Tibial nerve (tissue), 4 donors: Measurements from ENCODE around the gene ABHD11. TPM values are rescaled to one million over a fixed set of nuclear protein-coding genes. Genes with fewer than 3 reads are reported as not detected.
"Not testable (repeated sequence)": the region's sequence is repeated elsewhere in the genome, so short reads cannot be mapped to it uniquely, and the experiment has no call there.

ENCODE experiments used
- DNase-seq, 2 donors: peaks; one replicate each; pipeline ENCODE4 v3.0.0-alpha.2; 2019; ENCODE audit warnings: low spot score in 2 of 2
- H3K27ac ChIP-seq, 4 donors: fragments of 200-600 bp; sonication (generic) in 3 of 4; one replicate each; pipeline ENCODE4 v1.5.1; 2017 to 2019; ENCODE audit warnings: mild to moderate bottlenecking in 1 of 4
- H3K27me3 ChIP-seq, 2 donors: fragments of 200-600 bp; sonication (generic) in 1 of 2; one replicate each; pipeline versions ENCODE4 v1.5.1 to v1.6.0; 2017 to 2019
- H3K36me3 ChIP-seq, 3 donors: fragments of 200-600 bp; sonication (generic); one replicate each; pipeline ENCODE4 v1.5.1; 2018 to 2019
- H3K4me1 ChIP-seq, 4 donors: fragments of 200-600 bp; sonication (generic) in 3 of 4; one replicate each; pipeline ENCODE4 v1.5.1; 2017 to 2019
- H3K4me3 ChIP-seq, 4 donors: fragments of 200-600 bp; sonication (generic) in 3 of 4; one replicate each; pipeline ENCODE4 v1.5.1; 2017 to 2019; ENCODE audit warnings: mild to moderate bottlenecking in 1 of 4, moderate library complexity in 1 of 4
- H3K9me3 ChIP-seq, 4 donors: fragments of 200-600 bp; sonication (generic) in 3 of 4; one replicate each; pipeline ENCODE4 v1.5.1; 2017 to 2019
- CTCF ChIP-seq, 5 experiments: fragments of 200-600 bp in 3 of 5; fragments of 450-650 bp in 2 of 5; sonication (generic) in 3 of 5; IDR thresholded peaks; one replicate each; pipeline ENCODE4 v1.5.1; 2016 to 2019; ENCODE audit warnings: antibody characterized with exemption in 5 of 5, mild to moderate bottlenecking in 3 of 5, moderate library complexity in 2 of 5
- EP300 ChIP-seq, 2 donors: sonication (generic); formaldehyde crosslinking; IDR thresholded peaks; one replicate each; pipeline ENCODE4 v1.6.1; 2017; ENCODE audit warnings: antibody characterized with exemption in 2 of 2, mild to moderate bottlenecking in 1 of 2
- POLR2A ChIP-seq, 2 donors: fragments of 450-650 bp; IDR thresholded peaks; one replicate each; pipeline ENCODE4 v1.6.1; 2017; ENCODE audit warnings: antibody characterized with exemption in 2 of 2, mild to moderate bottlenecking in 2 of 2, moderate library complexity in 2 of 2
- WGBS, 2 donors: methylation state at CpG; one replicate each; pipeline ENCODE4 v1.1.5; 2018; 5-methylcytosine and 5-hydroxymethylcytosine counted together
- total RNA-seq, 4 donors: library from RNA; depleted of rRNA; stranded (reverse); fragments of >200 nt; gene quantifications; one replicate each; pipeline ENCODE4 v1.1.0, GENCODE V29; 2016

Gene ABHD11
- total RNA-seq, result 10 to 100 TPM in 2 of 4 donors, 1 to 10 TPM in 2; 7.5 to 19.2 (median 10.9) TPM

GRCh38 chr7:73738612-73739386, at the start of gene ABHD11:
Gene ABHD11, minus strand, starts transcription at chr7:73738802. Its CDS starts 32 bp downstream, at chr7:73738770.
- Histone ChIP-seq H3K27me3 (no peaks in the 10 kb centered on the region), H3K36me3 (peaks cover 0 to 19% (median 0%) of the 10 kb centered on the region in 3 donors), H3K4me3 (peak within 1 kb of the TSS; percentile 71 to 95 (median 75)), H3K9me3 (no peaks in the 10 kb centered on the region), H3K27ac (peak within 1 kb of the TSS; percentile 84 to 93 (median 90)), H3K4me1 (peaks cover 0 to 41% (median 13%) of the 10 kb centered on the region in 4 donors)
- TF ChIP-seq CTCF (IDR thresholded peaks at IDR 0.05), result no peak
- peak; percentile 85 to 90 for TF ChIP-seq POLR2A (IDR thresholded peaks at IDR 0.05)
- TF ChIP-seq EP300 (IDR thresholded peaks at IDR 0.05), result peak; percentile 13 to 99
- 1% methylated on average over 63 to 73 of the region's 84 CpGs for WGBS, 2 donors
- DNase-seq, result peak; percentile 98 to 99

GRCh38 chr7:73787786-73788048, 49.1 kb upstream of the ABHD11 start:
- H3K4me1 ChIP-seq, H3K36me3 ChIP-seq, H3K27me3 ChIP-seq, H3K9me3 ChIP-seq, H3K4me3 ChIP-seq, H3K27ac ChIP-seq, DNase-seq: not testable (repeated sequence)
- WGBS, 2 donors, result 88 to 89% methylated on average over 1 of the region's 1 CpG

- H3K9me3 ChIP-seq, result peaks cover 0 to 8% (median 0%) of the 10 kb centered on the region in 4 donors
- H3K4me3 ChIP-seq, result no peak overlapping the region
- WGBS, 2 donors, result 77 to 79% methylated on average over 1 of the region's 1 CpG
- no peak for DNase-seq
- TF ChIP-seq POLR2A (IDR thresholded peaks at IDR 0.05), result no peak
- no peak for TF ChIP-seq CTCF (IDR thresholded peaks at IDR 0.05)
- TF ChIP-seq EP300 (IDR thresholded peaks at IDR 0.05), result no peak
- no peaks in the 10 kb centered on the region for H3K36me3 ChIP-seq
- no peak overlapping the region for H3K27ac ChIP-seq
- no peaks in the 10 kb centered on the region for H3K27me3 ChIP-seq
- no peaks in the 10 kb centered on the region for H3K4me1 ChIP-seq
These were observed 48.0 kb upstream of the ABHD11 start for GRCh38 chr7:73786588-73786987.

- Histone ChIP-seq H3K4me1 (no peaks in the 10 kb centered on the region), H3K27ac (no peak overlapping the region), H3K36me3 (no peaks in the 10 kb centered on the region), H3K27me3 (no peaks in the 10 kb centered on the region), H3K4me3 (no peak overlapping the region), H3K9me3 (no peaks in the 10 kb centered on the region)
- no peak for TF ChIP-seq EP300 (IDR thresholded peaks at IDR 0.05)
- TF ChIP-seq POLR2A (IDR thresholded peaks at IDR 0.05), result no peak
- TF ChIP-seq CTCF (IDR thresholded peaks at IDR 0.05), result no peak
- DNase-seq, result no peak
- WGBS, 2 donors, result 68 to 75% methylated on average over 1 of the region's 1 CpG
These were observed 40.9 kb upstream of the ABHD11 start for GRCh38 chr7:73779517-73779916.

- no peak for TF ChIP-seq CTCF (IDR thresholded peaks at IDR 0.05)
- no peak for TF ChIP-seq POLR2A (IDR thresholded peaks at IDR 0.05)
- no peak for TF ChIP-seq EP300 (IDR thresholded peaks at IDR 0.05)
- 92 to 95% methylated on average over 11 of the region's 11 CpGs for WGBS, 2 donors
- H3K9me3 ChIP-seq, result no peaks in the 10 kb centered on the region
- H3K27me3 ChIP-seq, result no peaks in the 10 kb centered on the region
- no peak overlapping the region for H3K4me3 ChIP-seq
- H3K27ac ChIP-seq, result no peak overlapping the region
- H3K4me1 ChIP-seq, result no peaks in the 10 kb centered on the region
- no peak for DNase-seq
- H3K36me3 ChIP-seq, result no peaks in the 10 kb centered on the region
These were observed 40.3 kb upstream of the ABHD11 start for GRCh38 chr7:73778801-73779389.
